ENCODE measurements around the gene PIP4P1. TPM values are rescaled to one million over a fixed set of nuclear protein-coding genes. Genes with fewer than 3 reads are reported as not detected.

Gene PIP4P1
- total RNA-seq, 6 experiments from 2014 or later, result 7.0 to 13.8 (median 11.4) TPM

DNA sequence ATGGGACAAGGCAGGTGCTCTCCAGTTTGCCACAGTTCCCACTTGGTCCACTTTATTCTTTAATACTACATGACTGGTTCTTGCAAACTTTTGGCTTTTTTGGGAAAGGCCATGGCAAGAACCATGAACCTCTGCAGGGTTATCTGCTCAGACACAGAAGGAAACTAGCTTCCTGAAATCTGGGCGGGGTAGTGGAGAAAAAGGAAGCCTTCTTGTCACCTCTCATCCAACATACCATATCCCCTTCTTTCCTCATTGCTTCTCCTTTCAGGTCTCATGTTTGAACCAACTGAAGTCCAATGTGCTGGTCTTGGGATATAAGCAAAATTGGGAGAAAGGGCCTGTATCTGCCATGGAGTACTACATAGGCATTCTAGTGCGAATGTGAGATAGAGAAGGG is 19.8 kb downstream of the PIP4P1 start:
- ATAC-seq, result peak in 1 of 4 donors; percentile 20
- TF ChIP-seq POLR2A (IDR thresholded peaks at IDR 0.05), result no peak
- TF ChIP-seq, protein P1, sequence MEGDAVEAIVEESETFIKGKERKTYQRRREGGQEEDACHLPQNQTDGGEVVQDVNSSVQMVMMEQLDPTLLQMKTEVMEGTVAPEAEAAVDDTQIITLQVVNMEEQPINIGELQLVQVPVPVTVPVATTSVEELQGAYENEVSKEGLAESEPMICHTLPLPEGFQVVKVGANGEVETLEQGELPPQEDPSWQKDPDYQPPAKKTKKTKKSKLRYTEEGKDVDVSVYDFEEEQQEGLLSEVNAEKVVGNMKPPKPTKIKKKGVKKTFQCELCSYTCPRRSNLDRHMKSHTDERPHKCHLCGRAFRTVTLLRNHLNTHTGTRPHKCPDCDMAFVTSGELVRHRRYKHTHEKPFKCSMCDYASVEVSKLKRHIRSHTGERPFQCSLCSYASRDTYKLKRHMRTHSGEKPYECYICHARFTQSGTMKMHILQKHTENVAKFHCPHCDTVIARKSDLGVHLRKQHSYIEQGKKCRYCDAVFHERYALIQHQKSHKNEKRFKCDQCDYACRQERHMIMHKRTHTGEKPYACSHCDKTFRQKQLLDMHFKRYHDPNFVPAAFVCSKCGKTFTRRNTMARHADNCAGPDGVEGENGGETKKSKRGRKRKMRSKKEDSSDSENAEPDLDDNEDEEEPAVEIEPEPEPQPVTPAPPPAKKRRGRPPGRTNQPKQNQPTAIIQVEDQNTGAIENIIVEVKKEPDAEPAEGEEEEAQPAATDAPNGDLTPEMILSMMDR (IDR thresholded peaks at IDR 0.05), result no peak
- H3K4me1 ChIP-seq, result no peaks in the 10 kb centered on the region

DNA sequence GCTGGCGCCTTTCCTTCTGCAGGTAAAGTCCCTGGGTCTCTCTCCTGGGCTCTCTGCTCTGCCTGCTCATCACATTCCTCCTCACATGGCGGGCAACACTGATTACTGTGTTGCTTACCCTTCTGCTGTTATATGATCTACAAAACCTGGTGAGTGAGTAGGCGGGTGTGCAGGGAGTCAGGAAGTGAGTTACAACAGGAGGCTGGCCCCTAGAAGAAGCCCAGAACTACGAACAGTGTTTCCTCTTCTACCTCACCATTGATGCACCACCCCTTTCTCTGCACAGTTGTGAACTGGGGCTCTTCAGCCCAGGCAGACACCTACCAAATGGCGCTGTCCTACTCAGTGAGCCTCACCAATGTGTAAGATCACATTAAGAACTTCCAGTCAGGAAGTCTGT is 20.4 kb downstream of the PIP4P1 start:
- Histone ChIP-seq H3K27me3 (no peaks in the 10 kb centered on the region), H3K9me3 (no peaks in the 10 kb centered on the region), H3K27ac (no peak overlapping the region), H3K4me1 (no peaks in the 10 kb centered on the region), H3K4me3 (no peak overlapping the region), H3K36me3 (peaks cover 0 to 2% (median 0%) of the 10 kb centered on the region in 4 donors)
- no peak for TF ChIP-seq POLR2A (IDR thresholded peaks at IDR 0.05)
- TF ChIP-seq, protein P1 (IDR thresholded peaks at IDR 0.05), result no peak
- ATAC-seq, result peak in 2 of 4 donors; percentile 15 to 21
- intact Hi-C loops (cut with DNase I), result no loop called here
- no peak for DNase-seq
- WGBS (ENCODE audit: insufficient coverage, low coverage, low lambda C conversion rate, missing lambda C conversion rate), result 46% methylated on average over 4 of the region's 5 CpGs

More for the DNA sequence above, 19.8 kb downstream of the PIP4P1 start:
- H3K27me3 ChIP-seq, result no peaks in the 10 kb centered on the region
- no peak overlapping the region for H3K4me3 ChIP-seq
- no peaks in the 10 kb centered on the region for H3K9me3 ChIP-seq
- no peak for DNase-seq
- intact Hi-C loops (cut with DNase I), result no loop called here
- H3K27ac ChIP-seq, result no peak overlapping the region
- H3K36me3 ChIP-seq, result peaks cover 0 to 8% (median 3%) of the 10 kb centered on the region in 4 donors
- WGBS (ENCODE audit: insufficient coverage, low coverage, low lambda C conversion rate, missing lambda C conversion rate), result 77% methylated on average over 2 of the region's 2 CpGs

DNA sequence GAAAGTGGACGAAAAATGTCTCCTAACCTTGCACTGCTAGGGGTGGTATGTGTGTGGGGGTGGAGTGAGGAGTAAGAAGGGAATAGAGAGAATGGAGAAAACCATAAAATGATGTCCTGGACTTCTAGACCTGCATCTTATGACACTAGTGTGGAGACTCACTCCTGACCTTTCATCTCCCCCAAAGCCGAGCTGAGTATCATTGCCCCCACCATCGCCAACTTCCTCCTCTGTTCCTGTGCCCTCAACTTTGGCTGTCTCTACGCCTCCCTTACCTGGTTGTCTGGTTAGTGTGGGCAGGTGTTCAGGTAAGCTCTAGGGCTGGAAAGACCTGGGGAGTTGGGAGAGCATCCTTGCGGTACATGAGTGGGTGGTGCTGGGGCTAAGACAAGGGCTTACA is 20.8 kb downstream of the PIP4P1 start:
- ATAC-seq (no peak), DNase-seq (no peak)
- H3K4me1 ChIP-seq, result no peaks in the 10 kb centered on the region
- intact Hi-C loops (cut with DNase I), result no loop called here
- H3K27ac ChIP-seq, result no peak overlapping the region
- no peaks in the 10 kb centered on the region for H3K27me3 ChIP-seq
- no peaks in the 10 kb centered on the region for H3K9me3 ChIP-seq
- no peak overlapping the region for H3K4me3 ChIP-seq
- no peak for TF ChIP-seq POLR2A (IDR thresholded peaks at IDR 0.05)
- TF ChIP-seq, protein P1 (IDR thresholded peaks at IDR 0.05), result no peak
- 78% methylated on average over 5 of the region's 5 CpGs for WGBS (ENCODE audit: insufficient coverage, low coverage, low lambda C conversion rate, missing lambda C conversion rate)
- H3K36me3 ChIP-seq, result no peaks in the 10 kb centered on the region

DNA sequence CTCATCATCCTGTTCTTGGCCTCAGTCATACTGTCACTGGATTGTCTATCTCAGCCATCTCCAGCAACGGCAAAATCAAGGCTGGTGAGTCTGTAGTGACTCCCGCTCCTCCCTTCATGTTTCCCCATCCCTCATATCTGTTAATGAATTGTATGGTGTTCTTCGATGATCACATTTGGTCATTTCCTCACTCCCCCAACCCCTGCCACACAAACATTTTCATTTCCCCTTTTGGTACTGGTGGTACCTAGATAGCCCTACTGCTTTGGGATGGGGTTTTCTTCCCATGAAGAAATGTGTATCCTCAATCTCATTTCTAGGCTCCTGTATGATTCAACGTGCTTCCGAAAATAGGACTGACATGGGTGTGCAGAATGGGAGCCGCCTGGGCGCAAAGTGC is 22.6 kb downstream of the PIP4P1 start:
- ATAC-seq, result no peak
- Histone ChIP-seq H3K27ac (no peak overlapping the region), H3K27me3 (no peaks in the 10 kb centered on the region), H3K9me3 (no peaks in the 10 kb centered on the region), H3K36me3 (no peaks in the 10 kb centered on the region), H3K4me3 (no peak overlapping the region), H3K4me1 (no peaks in the 10 kb centered on the region)
- TF ChIP-seq, protein P1 (IDR thresholded peaks at IDR 0.05), result no peak
- no peak for TF ChIP-seq POLR2A (IDR thresholded peaks at IDR 0.05)
- intact Hi-C loops (cut with DNase I), result loop anchor here in 1 of 2 donors (10.0 kb wide), 1 partner anchor 166 kb away; no protein-coding TSS in a partner anchor
- WGBS (ENCODE audit: insufficient coverage, low coverage, low lambda C conversion rate, missing lambda C conversion rate), result 71% methylated on average over 5 of the region's 7 CpGs
- DNase-seq, result no peak

DNA sequence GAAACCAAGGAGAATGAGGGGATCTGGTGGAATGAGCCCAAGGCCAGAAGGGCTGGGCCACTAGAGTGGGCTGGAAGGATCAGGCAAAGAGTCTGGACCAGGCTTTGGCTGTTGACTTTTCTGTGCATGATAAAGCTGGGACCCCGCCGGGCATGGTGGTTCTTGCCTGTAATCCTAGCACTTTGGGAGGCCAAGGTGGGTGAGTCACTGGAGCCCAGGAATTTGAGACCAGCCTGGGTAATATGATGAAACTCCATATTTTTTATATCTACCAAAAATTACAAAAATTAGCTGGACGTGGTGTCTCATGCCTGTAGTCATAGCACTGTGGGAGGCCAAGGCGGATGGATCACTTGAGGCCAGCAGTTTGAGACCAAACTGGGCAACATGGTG is 24.9 kb downstream of the PIP4P1 start:
- ATAC-seq, result no peak
- H3K4me3 ChIP-seq, result no peak overlapping the region
- TF ChIP-seq POLR2A (IDR thresholded peaks at IDR 0.05), result no peak
- TF ChIP-seq, protein P1 (IDR thresholded peaks at IDR 0.05), result no peak
- no peaks in the 10 kb centered on the region for H3K4me1 ChIP-seq
- no peaks in the 10 kb centered on the region for H3K9me3 ChIP-seq
- intact Hi-C loops (cut with DNase I), result loop anchor here in 1 of 2 donors (10.0 kb wide), 1 partner anchor 168 kb away; no protein-coding TSS in a partner anchor
- H3K27ac ChIP-seq, result no peak overlapping the region
- DNase-seq, result no peak
- WGBS (ENCODE audit: insufficient coverage, low coverage, low lambda C conversion rate, missing lambda C conversion rate), result 75% methylated on average over 2 of the region's 4 CpGs
- no peaks in the 10 kb centered on the region for H3K27me3 ChIP-seq
- H3K36me3 ChIP-seq, result no peaks in the 10 kb centered on the region
